Uterus (tissue), 4 donors: ENCODE measurements around the gene SLC4A11. TPM values are rescaled to one million over a fixed set of nuclear protein-coding genes. Genes with fewer than 3 reads are reported as not detected.

Experiments
- DNase-seq, 2 donors: peaks; one replicate each; pipeline ENCODE4 v3.0.0-alpha.2; 2019 to 2020
- H3K27ac ChIP-seq, 2 donors: fragments of 200-600 bp; sonication (generic); 1 replicate in 1 of 2; 2 replicates in 1 of 2; pipeline ENCODE4 v1.5.1; 2016 to 2018
- H3K27me3 ChIP-seq, 2 donors: fragments of 200-600 bp; sonication (generic); one replicate each; pipeline ENCODE4 v1.5.1; 2018 to 2019; ENCODE audit warnings: control low read depth in 1 of 2
- H3K36me3 ChIP-seq, 2 donors: fragments of 200-600 bp; sonication (generic); one replicate each; pipeline ENCODE4 v1.5.1; 2019; ENCODE audit warnings: control low read depth in 1 of 2
- H3K4me1 ChIP-seq, 2 donors: fragments of 200-600 bp; sonication (generic); one replicate each; pipeline ENCODE4 v1.5.1; 2018 to 2019; ENCODE audit warnings: control low read depth in 1 of 2
- H3K4me3 ChIP-seq, 2 donors: fragments of 200-600 bp; sonication (generic); 1 replicate in 1 of 2; 2 replicates in 1 of 2; pipeline ENCODE4 v1.5.1; 2018 to 2019; ENCODE audit warnings: mild to moderate bottlenecking in 1 of 2
- H3K9me3 ChIP-seq, 2 donors: fragments of 200-600 bp; sonication (generic); one replicate each; pipeline ENCODE4 v1.5.1; 2019; ENCODE audit warnings: control low read depth in 1 of 2
- CTCF ChIP-seq, 4 experiments: fragments of 200-600 bp in 2 of 4; fragments of 450-650 bp in 2 of 4; sonication (generic) in 2 of 4; IDR thresholded peaks; one replicate each; pipeline ENCODE4 v1.5.1; 2016 to 2019; ENCODE audit warnings: antibody characterized with exemption in 4 of 4, mild to moderate bottlenecking in 2 of 4, moderate library complexity in 1 of 4
- POLR2A ChIP-seq, 2 donors: fragments of 450-650 bp; IDR thresholded peaks; one replicate each; pipeline ENCODE4 v1.6.1; 2016; ENCODE audit warnings: antibody characterized with exemption in 2 of 2, mild to moderate bottlenecking in 1 of 2, moderate library complexity in 1 of 2
- intact Hi-C: fragments of 100-400 bp; cut with DNase I; formaldehyde crosslinking; loops from one replicate; pipeline ENCODE4 v1.15.1; 2023; ENCODE audit warnings: low total_unique reads
- total RNA-seq, 4 donors: library from RNA; depleted of rRNA in 3 of 4; stranded (reverse); fragments of >200 nt in 3 of 4; gene quantifications; one replicate each; pipeline versions ENCODE4 v1.1.0 to v1.2.4, GENCODE V29; 2014 to 2023
- donor health status: DM: yes; HTN: yes; CAD: no.

The SLC4A11 gene
- total RNA-seq, 4 donors from 2014 or later = 0.29 to 0.91 (median 0.76) TPM; not detected in 1

GRCh38 chr20:3255728-3256127 is 16.7 kb upstream of the SLC4A11 start:
- Histone ChIP-seq H3K9me3 (no peaks in the 10 kb centered on the region), H3K36me3 (no peaks in the 10 kb centered on the region), H3K4me1 (no peaks in the 10 kb centered on the region), H3K27ac (no peak overlapping the region), H3K27me3 (no peaks in the 10 kb centered on the region), H3K4me3 (no peak overlapping the region)
- intact Hi-C loops = no loop called here
- no peak for DNase-seq
- TF ChIP-seq CTCF (IDR thresholded peaks at IDR 0.05) (no peak), POLR2A (IDR thresholded peaks at IDR 0.05) (no peak)

GRCh38 chr20:3251806-3252205 is 12.8 kb upstream of the SLC4A11 start:
- TF ChIP-seq POLR2A (IDR thresholded peaks at IDR 0.05) (no peak), CTCF (IDR thresholded peaks at IDR 0.05) (no peak)
- Histone ChIP-seq H3K27me3 (no peaks in the 10 kb centered on the region), H3K27ac (no peak overlapping the region), H3K4me3 (no peak overlapping the region), H3K4me1 (peaks cover 0 to 8% of the 10 kb centered on the region in 2 donors), H3K36me3 (no peaks in the 10 kb centered on the region), H3K9me3 (no peaks in the 10 kb centered on the region)
- intact Hi-C loops = no loop called here
- DNase-seq = no peak

- Histone ChIP-seq H3K4me1 (peaks cover 0 to 8% of the 10 kb centered on the region in 2 donors), H3K27ac (no peak overlapping the region), H3K27me3 (no peaks in the 10 kb centered on the region), H3K36me3 (no peaks in the 10 kb centered on the region), H3K9me3 (no peaks in the 10 kb centered on the region), H3K4me3 (no peak overlapping the region)
- no peak for TF ChIP-seq POLR2A (IDR thresholded peaks at IDR 0.05)
- no peak for TF ChIP-seq CTCF (IDR thresholded peaks at IDR 0.05)
- DNase-seq = no peak
- intact Hi-C loops = no loop called here
Measured at GRCh38 chr20:3250091-3250504, 11.1 kb upstream of the SLC4A11 start.

- no peaks in the 10 kb centered on the region for H3K9me3 ChIP-seq
- no peaks in the 10 kb centered on the region for H3K36me3 ChIP-seq
- H3K27ac ChIP-seq = no peak overlapping the region
- peaks cover 0 to 8% of the 10 kb centered on the region in 2 donors for H3K4me1 ChIP-seq
- DNase-seq = no peak
- intact Hi-C loops = no loop called here
- no peaks in the 10 kb centered on the region for H3K27me3 ChIP-seq
- H3K4me3 ChIP-seq = no peak overlapping the region
- TF ChIP-seq CTCF (IDR thresholded peaks at IDR 0.05) (no peak), POLR2A (IDR thresholded peaks at IDR 0.05) (no peak)
Measured at GRCh38 chr20:3248993-3249347, 10.0 kb upstream of the SLC4A11 start.

GRCh38 chr20:3248167-3248992 is 9.4 kb upstream of the SLC4A11 start:
- intact Hi-C loops = no loop called here
- DNase-seq = no peak
- no peak overlapping the region for H3K4me3 ChIP-seq

More at GRCh38 chr20:3248167-3248992, 9.4 kb upstream of the SLC4A11 start:
- TF ChIP-seq CTCF (IDR thresholded peaks at IDR 0.05) (no peak), POLR2A (IDR thresholded peaks at IDR 0.05) (no peak)
- H3K27me3 ChIP-seq = no peaks in the 10 kb centered on the region
- no peaks in the 10 kb centered on the region for H3K36me3 ChIP-seq
- no peak overlapping the region for H3K27ac ChIP-seq
- H3K4me1 ChIP-seq = peaks cover 0 to 8% of the 10 kb centered on the region in 2 donors
- H3K9me3 ChIP-seq = no peaks in the 10 kb centered on the region
